Stomach (tissue), 4 donors: Measurements from ENCODE around the gene KIF21A.

Source experiments
- POLR2A ChIP-seq, 4 donors: fragments of 450-650 bp; IDR thresholded peaks; one replicate each; pipeline ENCODE4 v1.6.1; 2016; ENCODE audit warnings: antibody characterized with exemption in 4 of 4, control low read depth in 2 of 4, mild to moderate bottlenecking in 1 of 4, moderate library complexity in 1 of 4
- POLR2AphosphoS5 ChIP-seq, 3 donors: sonication (generic); formaldehyde crosslinking; IDR thresholded peaks; one replicate each; pipeline ENCODE4 v1.6.1; 2016; ENCODE audit warnings: antibody characterized with exemption in 3 of 3

GRCh38 chr12:39406262-39406661, 36.7 kb downstream of the KIF21A start:
- TF ChIP-seq POLR2AphosphoS5 (IDR thresholded peaks at IDR 0.05) = no peak
- no peak for TF ChIP-seq POLR2A (IDR thresholded peaks at IDR 0.05)
